Hepatocyte (in vitro differentiated cells): ENCODE results near the gene ZBTB7B. TPM values are rescaled to one million over a fixed set of nuclear protein-coding genes. Genes with fewer than 3 reads are reported as not detected.

ENCODE experiments used
- DNase-seq: peaks from one replicate; pipeline ENCODE4 v3.0.0-alpha.2; 2016; ENCODE audit warnings: low spot score
- H2AFZ ChIP-seq: fragments of 200-600 bp; sonication (generic); 2 replicates; pipeline ENCODE4 v1.6.0; 2016; ENCODE audit warnings: antibody characterized with exemption, mild to moderate bottlenecking
- H3K27ac ChIP-seq: fragments of 200-600 bp; sonication (generic); 2 replicates; pipeline ENCODE4 v1.5.1; 2016; ENCODE audit warnings: mild to moderate bottlenecking
- H3K27me3 ChIP-seq: fragments of 200-600 bp; sonication (generic); 2 replicates; pipeline ENCODE4 v1.6.1; 2016
- H3K36me3 ChIP-seq: fragments of 200-600 bp; sonication (generic); replicated peaks from 2 replicates; pipeline ENCODE4 v1.5.1; 2016; ENCODE audit warnings: low read depth; ENCODE audit not compliant: insufficient read depth
- H3K4me1 ChIP-seq: fragments of 200-600 bp; sonication (generic); 2 replicates; pipeline ENCODE4 v1.5.1; 2016; ENCODE audit warnings: mild to moderate bottlenecking, moderate library complexity; ENCODE audit not compliant: insufficient read depth
- H3K4me2 ChIP-seq: fragments of 200-600 bp; sonication (generic); 2 replicates; pipeline ENCODE4 v1.6.0; 2016
- H3K4me3 ChIP-seq: fragments of 200-600 bp; sonication (generic); 2 replicates; pipeline ENCODE4 v1.5.1; 2016; ENCODE audit warnings: mild to moderate bottlenecking
- H3K79me2 ChIP-seq: fragments of 200-600 bp; sonication (generic); 2 replicates; pipeline ENCODE4 v1.6.0; 2017; ENCODE audit warnings: mild to moderate bottlenecking
- H3K9me2 ChIP-seq: fragments of 200-600 bp; sonication (generic); replicated peaks from 2 replicates; pipeline ENCODE4 v1.6.0; 2017; ENCODE audit warnings: mild to moderate bottlenecking; ENCODE audit not compliant: insufficient read depth
- H3K9me3 ChIP-seq: fragments of 200-600 bp; sonication (generic); 2 replicates; pipeline ENCODE4 v1.5.1; 2016; ENCODE audit warnings: low read depth, mild to moderate bottlenecking
- H4K20me1 ChIP-seq: fragments of 200-600 bp; sonication (generic); 2 replicates; pipeline ENCODE4 v1.6.0; 2016; ENCODE audit warnings: mild to moderate bottlenecking; ENCODE audit not compliant: insufficient read depth, poor library complexity, severe bottlenecking
- CTCF ChIP-seq: fragments of 200-600 bp; sonication (generic); IDR thresholded peaks from 2 replicates; pipeline ENCODE4 v1.5.1; 2016; ENCODE audit warnings: antibody characterized with exemption, mild to moderate bottlenecking; ENCODE audit not compliant: poor library complexity
- EZH2 ChIP-seq: fragments of 200-600 bp; sonication (generic); IDR thresholded peaks from 2 replicates; pipeline ENCODE4 v1.6.1; 2016; ENCODE audit warnings: antibody characterized with exemption, mild to moderate bottlenecking, borderline replicate concordance
- EZH2phosphoT487 ChIP-seq: fragments of 200-600 bp; sonication (generic); IDR thresholded peaks from one replicate; pipeline ENCODE4 v1.6.1; 2018; ENCODE audit warnings: antibody characterized with exemption, mild to moderate bottlenecking, low read depth, moderate library complexity; ENCODE audit not compliant: unreplicated experiment, severe bottlenecking
- WGBS: methylation state at CpG from one replicate; pipeline ENCODE4 v1.1.6; 2016; ENCODE audit warnings: low lambda C conversion rate; ENCODE audit errors: missing lambda C conversion rate; 5-methylcytosine and 5-hydroxymethylcytosine counted together
- polyA plus RNA-seq: library from polyadenylated mRNA; unstranded; fragments of >200 nt; fragmentation: Nextera tagmentation; extraction: Ambion mirVana; gene quantifications from 2 replicates; pipeline ENCODE4 v1.2.1, GENCODE V29; 2016
- total RNA-seq: library from RNA; depleted of rRNA; stranded (reverse); fragments of >200 nt; gene quantifications from 2 replicates; pipeline ENCODE4 v1.2.3, GENCODE V29; 2014

The ZBTB7B gene
- total and polyA plus RNA-seq, 2 experiments from 2014 or later, result 13.3 to 29.2 TPM

- Histone ChIP-seq H3K27me3 (no peaks in the 10 kb centered on the region), H3K9me3 (no peaks in the 10 kb centered on the region), H2AFZ (no peak overlapping the region), H3K36me3 (no peaks in the 10 kb centered on the region), H3K79me2 (peaks cover 61% of the 10 kb centered on the region), H3K9me2 (no peaks in the 10 kb centered on the region), H3K4me3 (no peak overlapping the region), H3K4me1 (peaks cover 33% of the 10 kb centered on the region), H4K20me1 (peaks cover 8% of the 10 kb centered on the region), H3K27ac (peak overlapping the region; percentile 20), H3K4me2 (peak overlapping the region; percentile 29)
- 64% methylated on average over 5 of the region's 5 CpGs for WGBS
- TF ChIP-seq CTCF (no peak), EZH2 (no peak), EZH2phosphoT487 (no peak)
- DNase-seq, result no peak
Measured at GRCh38 chr1:155011004-155011416, 8.4 kb downstream of the ZBTB7B start.

GRCh38 chr1:155011437-155012025, 8.9 kb downstream of the ZBTB7B start:
- H3K79me2 ChIP-seq, result peaks cover 55% of the 10 kb centered on the region
- H3K27me3 ChIP-seq, result no peaks in the 10 kb centered on the region
- no peak overlapping the region for H2AFZ ChIP-seq
- H3K27ac ChIP-seq, result peak overlapping the region; percentile 20
- no peak overlapping the region for H3K4me3 ChIP-seq
- H3K4me2 ChIP-seq, result peak overlapping the region; percentile 29
- no peak for TF ChIP-seq CTCF
- no peak for TF ChIP-seq EZH2phosphoT487
- TF ChIP-seq EZH2, result no peak
- no peaks in the 10 kb centered on the region for H3K36me3 ChIP-seq
- H4K20me1 ChIP-seq, result peaks cover 8% of the 10 kb centered on the region
- H3K4me1 ChIP-seq, result peaks cover 31% of the 10 kb centered on the region
- no peak for DNase-seq
- H3K9me2 ChIP-seq, result no peaks in the 10 kb centered on the region
- H3K9me3 ChIP-seq, result no peaks in the 10 kb centered on the region
- 96% methylated on average over 5 of the region's 6 CpGs for WGBS

- Histone ChIP-seq H3K79me2 (peaks cover 50% of the 10 kb centered on the region), H2AFZ (no peak overlapping the region), H3K4me2 (peak overlapping the region; percentile 29), H3K27me3 (no peaks in the 10 kb centered on the region), H4K20me1 (peaks cover 8% of the 10 kb centered on the region), H3K27ac (peak overlapping the region; percentile 48), H3K4me1 (peaks cover 34% of the 10 kb centered on the region), H3K9me3 (no peaks in the 10 kb centered on the region), H3K36me3 (no peaks in the 10 kb centered on the region), H3K9me2 (no peaks in the 10 kb centered on the region), H3K4me3 (no peak overlapping the region)
- WGBS, result 34% methylated on average over 5 of the region's 9 CpGs
- DNase-seq, result peak; percentile 67
- no peak for TF ChIP-seq EZH2
- TF ChIP-seq EZH2phosphoT487, result no peak
- TF ChIP-seq CTCF, result no peak
Measured at GRCh38 chr1:155012026-155012546, 9.5 kb downstream of the ZBTB7B start.
